Activated CD4-positive, alpha-beta T cell treated with anti-CD3 and anti-CD28 coated beads for 1 hour (primary cell): ENCODE measurements around the gene ROS1.
"Not testable (repeated sequence)": the region's sequence is repeated elsewhere in the genome, so short reads cannot be mapped to it uniquely, and the experiment has no call there.

Source experiments
- DNase-seq: peaks from one replicate; pipeline ENCODE4 v3.0.0-alpha.2; 2020

The ROS1 gene

GRCh38 chr6:117264692-117265409, 160.9 kb downstream of the ROS1 start:
- DNase-seq, result no peak

- no peak for DNase-seq
Observed at GRCh38 chr6:117264369-117264691, 161.4 kb downstream of the ROS1 start.

- DNase-seq, result no peak
Observed at GRCh38 chr6:117263353-117263927, 162.3 kb downstream of the ROS1 start.

- DNase-seq, result no peak
Observed at GRCh38 chr6:117262799-117263198, 162.9 kb downstream of the ROS1 start.

- no peak for DNase-seq
Observed at GRCh38 chr6:117253785-117254184, 172.0 kb downstream of the ROS1 start.

- not testable (repeated sequence) for DNase-seq
Observed at GRCh38 chr6:117244979-117245378, 180.8 kb downstream of the ROS1 start.

- DNase-seq, result not testable (repeated sequence)
Observed at GRCh38 chr6:117244571-117244970, 181.2 kb downstream of the ROS1 start.
